Activated CD4-positive, alpha-beta T cell treated with anti-CD3 and anti-CD28 coated beads for 1 hour (primary cell): ENCODE data around the gene C1orf115.
"Not testable (repeated sequence)": the region's sequence is repeated elsewhere in the genome, so short reads cannot be mapped to it uniquely, and the experiment has no call there.

ENCODE experiments used
- DNase-seq: peaks from one replicate; pipeline ENCODE4 v3.0.0-alpha.2; 2020

C1orf115 gene

DNA sequence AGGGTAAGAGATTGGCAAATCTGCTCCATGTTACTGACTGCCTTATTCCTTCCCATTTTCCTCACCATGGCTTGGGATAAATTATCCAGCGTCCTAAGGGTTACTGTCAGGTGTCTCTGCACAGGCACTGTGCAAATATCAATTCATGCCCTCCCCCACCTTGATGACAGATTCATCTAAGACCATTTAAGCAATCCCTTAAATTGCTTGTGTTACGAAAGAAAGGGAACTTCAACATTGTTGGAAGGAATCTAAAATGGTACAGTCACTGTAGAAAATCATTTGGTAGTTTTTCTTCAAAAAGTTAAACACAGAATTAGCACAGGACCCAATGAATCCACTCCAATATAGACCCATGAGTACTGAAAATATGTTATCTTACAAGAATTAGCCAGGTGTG lies 40.3 kb downstream of the C1orf115 start:
- DNase-seq, result no peak

DNA sequence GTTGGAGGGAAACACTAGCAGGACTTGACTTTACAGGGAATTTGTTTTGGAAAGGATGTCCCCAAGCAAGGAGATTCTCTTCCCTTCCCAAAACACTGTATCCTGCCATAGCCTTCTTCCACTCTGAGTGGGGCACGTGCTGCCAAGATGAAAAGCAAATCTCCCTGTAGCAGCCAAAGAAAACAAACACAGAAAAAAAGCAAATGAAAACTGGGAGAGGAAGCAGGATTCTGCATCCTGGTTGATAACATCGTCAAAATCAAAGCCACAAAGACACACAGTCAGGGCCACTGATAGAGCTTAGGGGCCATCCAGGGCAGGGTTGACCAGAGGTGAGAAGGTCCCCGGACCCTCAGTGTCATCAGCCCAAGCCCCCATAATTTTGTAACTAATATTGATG lies 42.0 kb downstream of the C1orf115 start:
- DNase-seq, result no peak

DNA sequence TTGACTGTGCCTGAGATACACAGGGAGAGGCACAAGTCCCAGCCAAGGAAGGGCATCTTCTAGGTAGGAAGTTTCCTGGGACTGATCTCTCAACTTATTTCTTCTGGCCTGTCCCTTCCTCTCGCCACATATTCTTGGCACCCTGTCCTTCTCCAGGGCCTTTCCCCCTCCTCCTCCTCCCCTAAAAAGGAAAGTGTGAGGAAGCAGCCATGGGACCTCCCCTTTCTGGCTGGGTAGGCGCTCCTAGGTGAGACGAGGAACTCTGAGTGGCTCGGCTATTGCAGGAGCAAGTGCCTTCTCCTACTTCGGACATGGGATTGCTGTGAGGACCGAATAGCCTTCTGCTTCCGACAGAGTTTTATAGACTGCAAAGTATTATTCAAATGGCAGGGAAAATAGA lies 42.5 kb downstream of the C1orf115 start:
- no peak for DNase-seq

- DNase-seq, result peak; percentile 56
Observed at GRCh38 chr1:220733086-220733601, 43.0 kb downstream of the C1orf115 start.

- DNase-seq, result no peak
Observed at GRCh38 chr1:220734571-220735326, 44.6 kb downstream of the C1orf115 start.

- DNase-seq, result not testable (repeated sequence)
Observed at GRCh38 chr1:220736283-220736682, 46.1 kb downstream of the C1orf115 start.

DNA sequence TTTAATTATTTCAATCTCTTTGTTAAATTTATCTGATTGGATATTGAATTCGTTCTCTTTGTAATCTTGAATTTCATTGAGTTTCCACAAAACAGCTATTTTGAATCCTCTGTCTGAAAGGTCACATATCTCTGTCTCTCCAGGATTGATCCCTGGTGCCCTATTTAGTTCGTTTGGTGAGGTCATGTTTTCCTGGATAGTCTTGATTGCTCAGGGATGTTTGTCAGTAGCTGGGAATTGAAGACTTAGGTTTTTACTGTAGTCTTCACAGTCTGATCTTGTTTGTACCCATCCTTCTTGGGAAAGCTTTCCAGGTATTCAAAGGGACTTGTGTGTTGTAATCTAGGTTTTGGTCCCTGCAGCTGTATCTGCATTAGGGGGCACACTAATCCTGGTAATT lies 51.2 kb downstream of the C1orf115 start:
- no peak for DNase-seq

DNA sequence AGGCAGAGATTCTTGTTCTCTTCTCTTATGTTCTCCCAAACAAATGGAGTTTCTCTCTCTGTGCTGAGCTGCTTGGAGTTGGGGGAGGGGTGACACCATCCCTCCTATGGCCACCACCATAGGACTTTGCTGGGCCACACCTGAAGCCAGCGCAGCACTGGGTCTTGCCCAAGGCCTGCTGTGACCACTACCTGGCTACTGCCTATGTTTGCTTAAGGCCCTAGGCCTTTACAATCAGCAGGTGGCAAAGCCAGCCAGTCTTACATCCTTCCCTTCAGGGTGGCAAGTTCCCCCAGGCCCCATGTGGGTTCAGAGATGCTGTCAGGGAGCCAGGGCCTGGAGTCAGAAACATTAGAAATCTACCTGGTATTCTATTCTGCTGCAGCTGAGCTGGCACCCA lies 51.7 kb downstream of the C1orf115 start:
- DNase-seq, result no peak

DNA sequence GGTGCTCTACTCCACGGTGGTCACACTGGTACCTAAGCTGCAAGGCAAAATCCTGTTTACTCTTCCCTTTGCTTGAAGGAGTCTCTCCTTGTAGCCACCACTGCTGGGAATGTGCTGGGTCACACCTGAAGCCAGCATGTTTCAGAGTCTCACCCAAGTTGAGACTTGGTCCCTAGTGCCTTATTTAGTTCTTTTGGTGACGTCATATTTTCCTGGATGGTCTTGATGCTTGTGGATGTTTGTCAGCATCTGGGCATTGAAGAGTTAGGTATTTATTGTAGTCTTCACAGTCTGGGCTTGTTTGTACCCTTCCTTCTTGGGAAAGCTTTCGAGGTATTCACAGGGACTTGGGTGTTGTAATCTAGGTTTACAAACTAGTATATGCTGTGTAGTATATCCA lies 52.4 kb downstream of the C1orf115 start:
- DNase-seq, result no peak

- DNase-seq, result no peak
Observed at GRCh38 chr1:220746851-220747250, 56.7 kb downstream of the C1orf115 start.

- no peak for DNase-seq
Observed at GRCh38 chr1:220747437-220748088, 57.4 kb downstream of the C1orf115 start.

DNA sequence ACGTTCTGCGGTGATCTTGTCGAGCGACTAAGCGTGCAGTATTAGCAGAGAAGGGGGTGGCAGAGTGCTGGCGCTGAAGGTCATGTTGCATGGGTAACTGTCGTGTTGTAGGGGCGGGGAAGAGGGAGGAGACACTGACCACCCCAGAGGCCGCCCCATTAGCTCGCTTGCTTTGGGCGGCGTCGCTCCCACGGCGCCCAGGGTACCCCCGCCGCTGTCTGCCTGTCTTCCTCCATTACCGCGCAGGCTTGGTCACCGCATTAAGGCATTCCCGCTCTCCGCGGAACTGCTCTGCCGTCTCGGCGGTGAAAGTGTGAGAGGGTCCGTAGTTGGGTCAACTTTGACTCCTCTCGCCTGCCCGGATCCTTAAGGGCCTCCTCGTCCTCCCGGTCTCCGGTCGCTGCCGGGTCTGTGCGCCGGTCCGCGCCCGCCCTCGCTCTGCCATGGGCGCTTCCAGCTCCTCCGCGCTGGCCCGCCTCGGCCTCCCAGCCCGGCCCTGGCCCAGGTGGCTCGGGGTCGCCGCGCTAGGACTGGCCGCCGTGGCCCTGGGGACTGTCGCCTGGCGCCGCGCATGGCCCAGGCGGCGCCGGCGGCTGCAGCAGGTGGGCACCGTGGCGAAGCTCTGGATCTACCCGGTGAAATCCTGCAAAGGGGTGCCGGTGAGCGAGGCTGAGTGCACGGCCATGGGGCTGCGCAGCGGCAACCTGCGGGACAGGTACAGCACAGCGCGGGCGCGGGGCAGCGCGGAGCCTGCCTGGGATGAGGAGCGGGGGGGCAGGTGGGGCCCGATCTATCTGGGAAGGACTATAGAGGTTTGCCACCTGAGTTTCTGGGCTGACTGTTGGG lies 58.1 kb downstream of the C1orf115 start, which contains the start of gene MTARC2:
TSS of gene MTARC2 (plus strand) at position 234 of the 846 bp plus-strand sequence. CDS start at position 444, 210 bp downstream.
- no peak for DNase-seq
